Endothelial cell of umbilical vein (primary cell): Measurements from ENCODE around the gene SUMF1. TPM values are rescaled to one million over a fixed set of nuclear protein-coding genes. Genes with fewer than 3 reads are reported as not detected.

Experiments
- BruUV-seq: library from RNA; stranded (reverse); fragments of 400-500 nt; replicated peaks from 2 replicates; lab custom pipeline; 2021; lab: Mats Ljungman, UMichigan
- CTCF ChIA-PET: fragments of 300-600, 350-600 bp; sonication (Branson Sonifier 250); formaldehyde crosslinking; loops from one replicate; lab custom pipeline; 2021; ENCODE audit warnings: antibody characterized with exemption, inconsistent platforms; lab: Charles Lee
- POLR2A ChIA-PET: fragments of 300-600, 350-600 bp; sonication (Branson Sonifier 250); formaldehyde crosslinking; loops from one replicate; lab custom pipeline; 2021; ENCODE audit warnings: antibody characterized with exemption, inconsistent platforms; lab: Charles Lee
- DNase-seq: peaks from one replicate; pipeline ENCODE4 v3.0.0-alpha.2; 2011; ENCODE audit warnings: low read depth, low spot score
- FAIRE-seq: peaks from 2 replicates; lab custom pipeline; 2011; peaks lifted over from hg19 to GRCh38; lab: Jason Lieb, UNC
- H2AFZ ChIP-seq: 2 replicates; pipeline ENCODE4 v1.6.0; 2012; ENCODE audit warnings: low read depth, low read length, control low read depth, inconsistent platforms
- H3K27ac ChIP-seq: 2 replicates; pipeline ENCODE4 v1.5.1; 2011; ENCODE audit warnings: low read depth, mild to moderate bottlenecking, control low read depth, low read length, moderate library complexity; ENCODE audit not compliant: insufficient read depth
- H3K27me3 ChIP-seq, 2 experiments: 2 replicates each; pipeline versions ENCODE4 v1.6.0 to v1.6.1; 2011; ENCODE audit warnings: low read length in 2 of 2, mixed read lengths in 1 of 2; ENCODE audit not compliant: control insufficient read depth in 2 of 2, insufficient read depth in 2 of 2
- H3K36me3 ChIP-seq, 2 experiments: 2 replicates in 1 of 2; 3 replicates in 1 of 2; pipeline ENCODE4 v1.5.1; 2011; ENCODE audit warnings: low read length in 2 of 2, mild to moderate bottlenecking in 1 of 2, moderate library complexity in 1 of 2; ENCODE audit not compliant: control insufficient read depth in 2 of 2, insufficient read depth in 2 of 2; ENCODE audit errors: extremely low read depth in 1 of 2
- H3K4me1 ChIP-seq: 3 replicates; pipeline ENCODE4 v1.5.1; 2011; ENCODE audit warnings: mild to moderate bottlenecking, low read length; ENCODE audit not compliant: control insufficient read depth, insufficient read depth; ENCODE audit errors: extremely low read depth
- H3K4me2 ChIP-seq: 2 replicates; pipeline ENCODE4 v1.6.1; 2011; ENCODE audit warnings: low read length, control low read depth, mixed read lengths; ENCODE audit not compliant: insufficient read depth
- H3K4me3 ChIP-seq, 3 experiments: fragments of 200-600 bp in 1 of 3; sonication (generic), shearing (Covaris generic) in 1 of 3; replicated peaks in 1 of 3; 2 replicates each; pipeline ENCODE4 v1.5.1; 2011 to 2016; ENCODE audit warnings: control low read depth in 3 of 3, low read length in 3 of 3, mild to moderate bottlenecking in 2 of 3, inconsistent platforms in 1 of 3, low read depth in 1 of 3, moderate library complexity in 1 of 3; ENCODE audit not compliant: insufficient read depth in 1 of 3
- H3K79me2 ChIP-seq: 2 replicates; pipeline ENCODE4 v1.6.0; 2012; ENCODE audit warnings: low read length, inconsistent platforms; ENCODE audit not compliant: control insufficient read depth, insufficient read depth
- H3K9ac ChIP-seq: replicated peaks from 2 replicates; pipeline ENCODE3; 2011; ENCODE audit warnings: low read length, control low read depth; ENCODE audit not compliant: insufficient read depth; ENCODE audit errors: extremely low read depth
- H3K9me1 ChIP-seq: replicated peaks from 3 replicates; pipeline ENCODE4 v1.6.0; 2011; ENCODE audit warnings: mild to moderate bottlenecking, low read length; ENCODE audit not compliant: control insufficient read depth, insufficient read depth; ENCODE audit errors: extremely low read depth
- H3K9me3 ChIP-seq: replicated peaks from 2 replicates; pipeline ENCODE4 v1.5.1; 2012; ENCODE audit warnings: low read length, inconsistent platforms; ENCODE audit not compliant: control insufficient read depth, insufficient read depth
- H4K20me1 ChIP-seq: replicated peaks from 2 replicates; pipeline ENCODE3; 2011; ENCODE audit warnings: mild to moderate bottlenecking, low read length; ENCODE audit not compliant: control insufficient read depth, insufficient read depth; ENCODE audit errors: extremely low read depth
- FOS ChIP-seq: IDR thresholded peaks from 2 replicates; pipeline ENCODE4 v1.6.1; 2011; ENCODE audit warnings: mild to moderate bottlenecking, low read length, moderate library complexity, borderline replicate concordance; ENCODE audit not compliant: insufficient read depth
- GATA2 ChIP-seq: IDR thresholded peaks from 2 replicates; pipeline ENCODE4 v1.7.0; 2011; ENCODE audit warnings: low read depth, mild to moderate bottlenecking, moderate library complexity, mixed read lengths, low read length; ENCODE audit not compliant: insufficient read length, insufficient read depth
- JUN ChIP-seq: IDR thresholded peaks from 2 replicates; pipeline ENCODE4 v1.6.1; 2011; ENCODE audit warnings: borderline replicate concordance, low read depth; ENCODE audit not compliant: insufficient read length, insufficient read depth
- MYC ChIP-seq: IDR thresholded peaks from one replicate; pipeline ENCODE4 v1.6.1; 2011; ENCODE audit warnings: mild to moderate bottlenecking, low read depth, low read length
- POLR2AphosphoS5 ChIP-seq: IDR thresholded peaks from 2 replicates; pipeline ENCODE4 v1.6.1; 2012; ENCODE audit warnings: low read depth, mild to moderate bottlenecking, control low read depth, low read length, moderate library complexity; ENCODE audit not compliant: insufficient read depth
- dilution Hi-C: fragments of 300-500 bp; cut with MboI; formaldehyde crosslinking; loops from one replicate; pipeline ENCODE4 v1.15.0; 2019; ENCODE audit warnings: low sequenced_read_pairs; ENCODE audit not compliant: extremely low pct_ligation_motif_present
- intact Hi-C: fragments of 100-400 bp; cut with micrococcal nuclease; formaldehyde crosslinking; loops from one replicate; pipeline ENCODE4 v1.10.0; 2022
- polyA plus RNA-seq, 4 experiments: library from polyadenylated mRNA; depleted of rRNA in 3 of 4; stranded (reverse) in 3 of 4; unstranded in 1 of 4; fragments of >200 nt; gene quantifications; 2 replicates each; pipeline versions ENCODE4 v1.2.1 to v1.2.3, GENCODE V29; 2011 to 2012; ENCODE audit warnings: missing spikeins in 1 of 4
- total RNA-seq: library from RNA; stranded (reverse); gene quantifications from 2 replicates; pipeline ENCODE4 v1.2.3, GENCODE V29; 2021
- TF ChIP-seq, protein P1 (sequence below), 2 donors: IDR thresholded peaks; 1 replicate in 1 of 2; 2 replicates in 1 of 2; pipeline ENCODE4 v1.5.1; 2011; ENCODE audit warnings: low read length in 2 of 2, mild to moderate bottlenecking in 2 of 2, moderate library complexity in 2 of 2, control low read depth in 1 of 2, inconsistent platforms in 1 of 2, low read depth in 1 of 2; ENCODE audit not compliant: insufficient read depth in 1 of 2; ENCODE audit errors: extremely low read depth in 1 of 2

SUMF1 gene
- total and polyA plus RNA-seq, 2 donors (not counting 3 experiments of a cell fraction or from before 2014, with no cell fraction given) = 31.5 to 46.8 TPM

GRCh38 chr3:4323246-4324027, 143.6 kb downstream of the SUMF1 start:
- FAIRE-seq = no peak
- ChIA-PET CTCF (interaction anchor here (1.1 to 2.3 kb wide), 2 partner anchors 9 to 310 kb away, joined by 3 to 5 read pairs; no protein-coding TSS in a partner anchor), POLR2A (no interaction called here)
- dilution Hi-C loops = no loop called here
- no peaks in the 10 kb centered on the region for H3K79me2 ChIP-seq
- no peak overlapping the region for H3K4me2 ChIP-seq
- H3K36me3 ChIP-seq = no peaks in the 10 kb centered on the region
- BruUV-seq = no TSS peak
- DNase-seq = no peak
- no peaks in the 10 kb centered on the region for H3K9me1 ChIP-seq
- H3K27me3 ChIP-seq = no peaks in the 10 kb centered on the region
- H3K9me3 ChIP-seq = no peaks in the 10 kb centered on the region
- H3K27ac ChIP-seq = no peak overlapping the region
- H3K4me1 ChIP-seq = no peaks in the 10 kb centered on the region
- no peak overlapping the region for H3K4me3 ChIP-seq
- TF ChIP-seq, protein P1, sequence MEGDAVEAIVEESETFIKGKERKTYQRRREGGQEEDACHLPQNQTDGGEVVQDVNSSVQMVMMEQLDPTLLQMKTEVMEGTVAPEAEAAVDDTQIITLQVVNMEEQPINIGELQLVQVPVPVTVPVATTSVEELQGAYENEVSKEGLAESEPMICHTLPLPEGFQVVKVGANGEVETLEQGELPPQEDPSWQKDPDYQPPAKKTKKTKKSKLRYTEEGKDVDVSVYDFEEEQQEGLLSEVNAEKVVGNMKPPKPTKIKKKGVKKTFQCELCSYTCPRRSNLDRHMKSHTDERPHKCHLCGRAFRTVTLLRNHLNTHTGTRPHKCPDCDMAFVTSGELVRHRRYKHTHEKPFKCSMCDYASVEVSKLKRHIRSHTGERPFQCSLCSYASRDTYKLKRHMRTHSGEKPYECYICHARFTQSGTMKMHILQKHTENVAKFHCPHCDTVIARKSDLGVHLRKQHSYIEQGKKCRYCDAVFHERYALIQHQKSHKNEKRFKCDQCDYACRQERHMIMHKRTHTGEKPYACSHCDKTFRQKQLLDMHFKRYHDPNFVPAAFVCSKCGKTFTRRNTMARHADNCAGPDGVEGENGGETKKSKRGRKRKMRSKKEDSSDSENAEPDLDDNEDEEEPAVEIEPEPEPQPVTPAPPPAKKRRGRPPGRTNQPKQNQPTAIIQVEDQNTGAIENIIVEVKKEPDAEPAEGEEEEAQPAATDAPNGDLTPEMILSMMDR (IDR thresholded peaks at IDR 0.05; ENCODE audit: extremely low read depth in 1 of 2, insufficient read depth in 1 of 2, low read depth in 1 of 2, low read length in 2 of 2) = no peak
- TF ChIP-seq MYC = no peak
- TF ChIP-seq JUN = no peak
- TF ChIP-seq FOS = no peak
- TF ChIP-seq GATA2 = no peak
- TF ChIP-seq POLR2AphosphoS5 = no peak
- no peaks in the 10 kb centered on the region for H4K20me1 ChIP-seq
- no peak overlapping the region for H2AFZ ChIP-seq
- H3K9ac ChIP-seq = no peak overlapping the region
- intact Hi-C loops = no loop called here
